ENCODE data around the gene ADCY3.

- TF ChIP-seq CTCF (conservative IDR thresholded peaks at IDR 0.05) = no peak
- TF ChIP-seq ZFX (IDR thresholded peaks at IDR 0.05) = no peak
Measured at GRCh38 chr2:24839729-24840128, 80.3 kb downstream of the ADCY3 start.

All from C4-2B (cell line).